HG03025 (cell line): ENCODE measurements around the gene PPP1R14C.

Source experiments
- ATAC-seq: cut with Tn5 transposase; IDR thresholded peaks from one replicate; pipeline ENCODE4 v1.9.1; 2021; ENCODE audit warnings: mild to moderate bottlenecking, moderate library complexity; ENCODE audit not compliant: unreplicated experiment, low FRiP score

PPP1R14C gene

DNA sequence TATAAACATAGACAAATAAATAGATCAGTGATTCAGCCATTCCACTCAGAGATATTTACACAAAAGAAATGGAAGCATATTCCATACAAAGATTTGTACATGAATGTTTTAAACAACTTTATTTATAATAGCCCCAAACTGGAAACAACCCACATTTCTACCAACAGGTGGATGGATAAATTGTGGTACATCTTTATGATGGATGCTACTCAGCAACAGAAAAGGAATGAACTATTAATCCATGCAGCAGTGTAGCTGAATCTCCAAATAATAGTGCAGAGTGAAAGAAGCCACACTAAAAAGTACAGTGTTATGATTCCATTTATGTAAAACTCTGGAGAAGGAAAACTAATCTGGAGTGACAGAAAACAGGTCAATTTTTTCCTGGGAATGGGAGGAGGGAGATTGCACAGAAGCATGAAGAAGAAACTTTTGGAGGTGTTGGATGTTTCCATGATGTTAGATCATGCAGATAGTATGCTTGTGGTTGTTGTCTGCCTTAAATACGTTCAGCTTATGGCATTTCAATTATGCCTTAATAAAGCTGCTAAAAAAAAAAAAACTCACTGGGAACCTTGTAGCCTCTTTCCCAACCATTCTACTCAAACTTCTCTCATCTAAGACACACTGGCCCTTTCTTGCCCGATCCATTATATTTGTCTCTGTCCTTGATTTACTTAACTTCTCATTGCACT lies 100.9 kb downstream of the PPP1R14C start:
- no peak for ATAC-seq

- no peak for ATAC-seq
These were observed 102.5 kb downstream of the PPP1R14C start for GRCh38 chr6:150245148-150245935.

- no peak for ATAC-seq
These were observed 105.0 kb downstream of the PPP1R14C start for GRCh38 chr6:150247803-150248202.

GRCh38 chr6:150248300-150248699 lies 105.5 kb downstream of the PPP1R14C start:
- no peak for ATAC-seq

GRCh38 chr6:150249261-150249660 lies 106.4 kb downstream of the PPP1R14C start:
- ATAC-seq = no peak

DNA sequence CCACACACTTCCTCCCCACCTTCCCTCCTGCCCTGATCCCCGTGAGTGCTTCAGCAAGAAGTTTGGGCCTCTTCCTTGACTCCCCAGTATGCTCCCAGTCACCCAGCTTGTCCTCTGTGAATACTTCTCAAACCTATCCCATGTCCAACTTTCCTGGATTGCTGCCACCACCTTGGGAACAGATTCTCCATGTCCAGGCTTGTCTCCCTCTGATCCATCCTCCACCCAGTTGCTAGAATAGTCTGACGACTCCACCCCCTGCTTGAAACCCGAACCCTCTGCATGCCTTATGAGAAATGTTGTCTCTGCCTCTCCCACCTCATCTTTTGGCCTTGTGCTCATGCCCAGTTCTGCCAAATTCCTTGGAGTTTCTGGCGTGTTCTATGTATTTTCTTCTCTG lies 108.0 kb downstream of the PPP1R14C start:
- ATAC-seq = no peak

- ATAC-seq = no peak
These were observed 108.8 kb downstream of the PPP1R14C start for GRCh38 chr6:150251566-150252186.

GRCh38 chr6:150252714-150253444 lies 110.0 kb downstream of the PPP1R14C start:
- ATAC-seq = no peak

- ATAC-seq = no peak
These were observed 110.6 kb downstream of the PPP1R14C start for GRCh38 chr6:150253489-150253888.

DNA sequence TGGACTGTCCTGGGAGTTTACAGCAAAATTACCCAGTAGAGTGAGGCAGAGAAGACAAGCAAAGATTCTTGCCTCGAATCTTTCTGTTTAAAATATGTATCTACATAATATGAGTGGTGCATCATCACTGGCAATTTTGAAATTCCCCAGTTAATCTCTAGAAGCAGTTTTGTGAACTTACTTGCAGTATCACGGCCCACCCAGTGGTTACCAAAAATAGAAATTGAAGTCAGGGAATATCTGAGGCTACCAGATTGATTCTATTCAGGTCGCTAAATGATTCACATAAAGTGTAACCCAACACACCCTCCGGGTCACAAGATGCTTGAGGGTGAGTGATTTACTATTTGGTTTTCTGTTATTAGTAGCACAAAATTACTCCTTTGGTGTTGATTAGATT lies 111.9 kb downstream of the PPP1R14C start:
- no peak for ATAC-seq

DNA sequence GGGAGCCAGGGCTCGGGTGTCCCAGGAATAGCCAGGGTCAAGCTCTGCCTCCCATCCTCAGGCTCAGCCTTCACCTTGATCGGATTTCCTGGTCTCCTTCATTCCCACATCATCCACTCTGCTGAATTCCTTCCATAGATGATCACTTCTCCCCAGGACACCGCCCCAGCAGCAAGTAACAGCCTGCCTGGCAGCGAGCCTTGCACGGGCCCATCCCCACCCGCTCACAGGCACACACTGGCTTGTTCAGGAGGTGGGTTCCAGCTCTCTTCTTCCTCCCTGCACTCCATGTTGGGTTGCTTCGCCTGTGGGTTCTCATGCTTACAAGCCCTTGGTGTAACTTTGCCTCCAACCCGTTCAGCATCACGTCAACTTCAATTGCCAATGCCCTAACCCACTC lies 113.0 kb downstream of the PPP1R14C start:
- no peak for ATAC-seq

GRCh38 chr6:150256618-150257272 lies 113.9 kb downstream of the PPP1R14C start:
- no peak for ATAC-seq

- ATAC-seq = no peak
These were observed 115.5 kb downstream of the PPP1R14C start for GRCh38 chr6:150258381-150258780.

DNA sequence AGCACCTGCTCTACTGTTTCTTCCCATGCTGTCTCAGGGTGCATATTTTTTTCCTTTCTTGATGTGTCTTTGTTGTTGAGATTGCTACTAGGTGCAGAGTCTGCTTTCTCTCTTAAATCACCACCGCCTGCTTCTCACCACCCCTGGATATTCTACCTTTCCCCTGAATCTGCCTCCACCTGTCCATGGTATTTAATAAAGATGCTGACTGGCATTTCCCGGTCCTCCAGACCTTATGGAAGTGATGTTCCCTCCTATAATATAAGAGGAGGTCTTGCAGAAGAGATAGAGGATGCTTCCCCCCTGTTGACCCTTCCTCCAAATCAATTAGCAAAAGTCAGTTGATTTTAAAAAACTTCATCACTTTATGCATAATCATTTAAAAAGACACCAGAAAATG lies 118.1 kb downstream of the PPP1R14C start:
- ATAC-seq = no peak

- no peak for ATAC-seq
These were observed 119.3 kb downstream of the PPP1R14C start for GRCh38 chr6:150261997-150262697.

DNA sequence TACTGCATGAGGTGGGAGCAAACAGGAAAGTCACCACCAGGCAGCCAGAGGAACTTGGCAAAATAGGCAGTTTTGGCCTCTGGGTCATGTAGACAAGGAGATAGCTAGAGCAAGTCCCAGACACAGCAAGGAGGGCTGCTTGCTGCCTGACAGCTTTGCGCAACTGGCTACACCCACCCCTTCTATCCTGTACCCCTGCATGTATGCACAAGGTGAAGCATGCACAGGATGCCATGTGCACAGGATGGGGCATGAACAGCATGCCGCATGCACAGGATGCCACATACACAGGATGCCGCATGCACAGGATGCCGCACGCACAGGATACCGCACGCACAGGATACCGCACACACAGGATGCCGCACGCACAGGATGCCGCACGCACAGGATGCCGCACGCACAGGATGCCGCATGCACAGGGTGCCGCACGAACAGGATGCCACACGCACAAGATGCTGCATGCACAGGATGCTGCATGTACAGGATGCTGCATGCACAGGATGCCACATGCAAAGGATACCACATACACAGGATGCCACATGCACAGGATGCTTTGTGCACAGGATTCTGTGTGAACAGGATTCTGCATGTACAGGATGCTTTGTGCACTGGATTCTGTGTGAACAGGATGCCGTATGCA lies 121.0 kb downstream of the PPP1R14C start:
- ATAC-seq = no peak

DNA sequence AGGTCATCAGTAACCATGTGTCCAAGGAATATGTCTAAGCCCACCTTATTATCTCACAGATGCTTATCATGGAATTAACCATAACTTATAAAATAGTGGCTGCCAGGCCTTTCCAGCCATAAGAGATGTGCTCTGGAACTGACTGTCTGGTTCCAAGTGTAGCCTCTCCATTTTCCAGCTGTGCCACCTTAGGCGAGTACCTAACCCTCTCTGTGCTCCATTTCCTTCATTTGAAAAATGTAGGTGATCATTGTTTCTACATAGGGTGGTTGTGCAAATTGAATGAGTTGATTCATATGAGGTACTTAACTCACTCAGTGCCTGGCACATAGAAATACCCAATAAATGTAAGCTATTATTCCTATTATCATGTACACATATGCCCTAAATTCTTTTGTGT lies 123.5 kb downstream of the PPP1R14C start:
- ATAC-seq = no peak

DNA sequence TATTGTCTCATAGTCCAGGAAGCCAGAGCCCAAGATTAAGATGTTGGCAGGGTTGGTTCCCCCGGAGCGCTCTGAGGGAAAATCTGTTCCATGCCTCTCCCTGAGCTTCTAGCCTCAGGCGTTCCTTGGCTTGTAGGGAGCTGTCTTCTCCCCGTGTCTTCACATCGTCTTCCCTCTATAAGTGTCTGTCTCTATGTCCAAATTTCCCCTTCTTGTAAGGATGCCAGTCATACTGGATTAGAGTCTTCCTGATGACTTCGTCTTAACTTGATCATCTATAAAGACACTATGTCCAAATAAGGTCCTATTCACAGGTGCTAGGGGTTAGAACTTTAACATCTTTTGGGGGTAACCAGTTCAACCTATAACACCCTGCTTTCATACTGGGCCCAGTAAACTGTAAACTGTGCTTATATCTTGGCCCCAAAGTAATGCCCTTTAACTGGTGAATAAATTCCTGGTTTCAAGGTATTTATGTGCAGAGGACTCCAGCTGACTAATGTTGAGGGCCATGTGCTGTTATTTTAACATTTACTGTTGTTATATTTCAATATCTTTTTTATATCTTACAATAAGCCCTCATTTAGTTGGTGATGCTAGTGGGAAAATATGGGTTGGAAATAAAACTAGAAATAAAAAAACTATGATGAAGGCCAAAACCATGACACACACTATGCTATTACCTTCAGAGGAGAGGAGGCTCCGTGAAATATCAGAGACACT lies 124.3 kb downstream of the PPP1R14C start:
- ATAC-seq = no peak
